Ishikawa (cell line): ENCODE data around the gene JPH2.

ENCODE experiments used
- CREB1 ChIP-seq: IDR thresholded peaks from 2 replicates; pipeline ENCODE4 v1.6.1; 2012; ENCODE audit warnings: low read depth
- EGR1 ChIP-seq: IDR thresholded peaks from 2 replicates; pipeline ENCODE4 v1.6.1; 2012
- EP300 ChIP-seq: IDR thresholded peaks from 2 replicates; pipeline ENCODE4 v1.6.1; 2012; ENCODE audit warnings: borderline replicate concordance
- FOXM1 ChIP-seq: IDR thresholded peaks from 2 replicates; pipeline ENCODE4 v1.6.1; 2012; ENCODE audit warnings: low read depth, borderline replicate concordance
- MAX ChIP-seq: IDR thresholded peaks from 2 replicates; pipeline ENCODE4 v1.6.1; 2012
- NFIC ChIP-seq: IDR thresholded peaks from 2 replicates; pipeline ENCODE4 v1.6.1; 2012
- RAD21 ChIP-seq: IDR thresholded peaks from 2 replicates; pipeline ENCODE4 v1.6.1; 2012; ENCODE audit warnings: low read depth
- REST ChIP-seq: IDR thresholded peaks from 2 replicates; pipeline ENCODE4 v1.6.1; 2012; ENCODE audit warnings: low read depth, mild to moderate bottlenecking
- TAF1 ChIP-seq: IDR thresholded peaks from 2 replicates; pipeline ENCODE4 v1.6.1; 2012; ENCODE audit warnings: low read depth, mild to moderate bottlenecking
- TCF12 ChIP-seq: IDR thresholded peaks from 2 replicates; pipeline ENCODE4 v1.6.1; 2012; ENCODE audit warnings: low read depth
- YY1 ChIP-seq: IDR thresholded peaks from 2 replicates; pipeline ENCODE4 v1.6.1; 2012; ENCODE audit warnings: low read depth
- ZBTB7A ChIP-seq: IDR thresholded peaks from 2 replicates; pipeline ENCODE4 v1.6.1; 2012; ENCODE audit warnings: low read depth
- TF ChIP-seq, protein P1 (sequence below): IDR thresholded peaks from 2 replicates; pipeline ENCODE4 v1.6.1; 2012

DNA sequence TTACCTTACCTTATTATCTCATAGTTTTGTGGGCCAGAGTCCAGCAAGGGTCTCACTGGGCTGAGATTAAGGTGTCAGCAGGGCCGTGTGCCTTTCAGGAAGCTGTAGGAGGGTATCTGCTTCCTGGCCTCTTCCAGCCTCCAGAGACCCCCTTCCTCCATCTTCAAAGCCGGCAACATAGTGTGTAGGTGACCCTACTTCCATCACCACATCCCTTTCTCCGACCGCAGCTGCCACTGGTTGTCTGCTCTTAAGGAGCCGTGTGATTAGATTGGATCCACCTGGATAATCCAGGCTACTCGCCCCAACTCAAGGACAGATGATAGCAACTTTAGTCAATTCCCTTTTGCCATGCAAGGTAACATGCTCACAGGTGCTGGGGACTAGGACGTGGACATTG is 91.2 kb downstream of the JPH2 start:
- no peak for TF ChIP-seq EGR1
- TF ChIP-seq NFIC: no peak
- TF ChIP-seq CREB1: no peak
- TF ChIP-seq TCF12: no peak
- TF ChIP-seq FOXM1: no peak
- TF ChIP-seq EP300: no peak
- TF ChIP-seq MAX: no peak
- no peak for TF ChIP-seq REST
- no peak for TF ChIP-seq RAD21
- no peak for TF ChIP-seq YY1
- no peak for TF ChIP-seq TAF1
- TF ChIP-seq ZBTB7A: no peak
- TF ChIP-seq, protein P1, sequence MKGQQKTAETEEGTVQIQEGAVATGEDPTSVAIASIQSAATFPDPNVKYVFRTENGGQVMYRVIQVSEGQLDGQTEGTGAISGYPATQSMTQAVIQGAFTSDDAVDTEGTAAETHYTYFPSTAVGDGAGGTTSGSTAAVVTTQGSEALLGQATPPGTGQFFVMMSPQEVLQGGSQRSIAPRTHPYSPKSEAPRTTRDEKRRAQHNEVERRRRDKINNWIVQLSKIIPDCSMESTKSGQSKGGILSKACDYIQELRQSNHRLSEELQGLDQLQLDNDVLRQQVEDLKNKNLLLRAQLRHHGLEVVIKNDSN: no peak
